Measurements from ENCODE around the gene DIPK1C.

DNA sequence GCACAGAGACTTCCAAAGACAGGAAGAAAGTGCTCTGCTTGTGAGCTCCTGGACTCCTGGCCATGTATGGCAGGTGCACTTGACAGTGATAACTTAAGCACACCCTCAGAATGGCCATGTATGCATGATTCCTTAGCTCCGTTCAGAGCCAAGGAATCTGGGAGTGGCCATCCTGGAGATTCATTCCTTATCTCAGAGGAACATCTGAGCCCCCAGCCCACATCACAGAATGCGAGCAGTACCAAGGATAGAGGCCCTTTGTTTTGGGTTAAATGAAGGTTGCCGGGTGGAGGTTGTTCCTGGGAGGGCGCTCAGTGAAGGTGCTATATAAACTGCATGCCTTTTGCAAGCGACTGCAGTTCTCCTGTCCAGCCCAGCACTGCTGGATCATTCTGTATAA is 26.9 kb downstream of the DIPK1C start:
- TF ChIP-seq, protein P1, sequence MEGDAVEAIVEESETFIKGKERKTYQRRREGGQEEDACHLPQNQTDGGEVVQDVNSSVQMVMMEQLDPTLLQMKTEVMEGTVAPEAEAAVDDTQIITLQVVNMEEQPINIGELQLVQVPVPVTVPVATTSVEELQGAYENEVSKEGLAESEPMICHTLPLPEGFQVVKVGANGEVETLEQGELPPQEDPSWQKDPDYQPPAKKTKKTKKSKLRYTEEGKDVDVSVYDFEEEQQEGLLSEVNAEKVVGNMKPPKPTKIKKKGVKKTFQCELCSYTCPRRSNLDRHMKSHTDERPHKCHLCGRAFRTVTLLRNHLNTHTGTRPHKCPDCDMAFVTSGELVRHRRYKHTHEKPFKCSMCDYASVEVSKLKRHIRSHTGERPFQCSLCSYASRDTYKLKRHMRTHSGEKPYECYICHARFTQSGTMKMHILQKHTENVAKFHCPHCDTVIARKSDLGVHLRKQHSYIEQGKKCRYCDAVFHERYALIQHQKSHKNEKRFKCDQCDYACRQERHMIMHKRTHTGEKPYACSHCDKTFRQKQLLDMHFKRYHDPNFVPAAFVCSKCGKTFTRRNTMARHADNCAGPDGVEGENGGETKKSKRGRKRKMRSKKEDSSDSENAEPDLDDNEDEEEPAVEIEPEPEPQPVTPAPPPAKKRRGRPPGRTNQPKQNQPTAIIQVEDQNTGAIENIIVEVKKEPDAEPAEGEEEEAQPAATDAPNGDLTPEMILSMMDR (IDR thresholded peaks at IDR 0.05 in 2 of 3, conservative IDR thresholded peaks at IDR 0.05 in 1 of 3; ENCODE audit: borderline replicate concordance in 1 of 3, insufficient read depth in 1 of 3, low read depth in 2 of 3, low read length in 2 of 3), result no peak
- no peak for TF ChIP-seq SP1 (IDR thresholded peaks at IDR 0.05; ENCODE audit: low read depth)
- TF ChIP-seq ZFX (IDR thresholded peaks at IDR 0.05), result no peak
- no peak for TF ChIP-seq EGR1 (IDR thresholded peaks at IDR 0.05; ENCODE audit: low read depth)
- no peak for TF ChIP-seq POLR2A (IDR thresholded peaks at IDR 0.05; ENCODE audit: borderline replicate concordance, extremely low read depth, insufficient read depth, insufficient read length)
- TF ChIP-seq, protein P2, sequence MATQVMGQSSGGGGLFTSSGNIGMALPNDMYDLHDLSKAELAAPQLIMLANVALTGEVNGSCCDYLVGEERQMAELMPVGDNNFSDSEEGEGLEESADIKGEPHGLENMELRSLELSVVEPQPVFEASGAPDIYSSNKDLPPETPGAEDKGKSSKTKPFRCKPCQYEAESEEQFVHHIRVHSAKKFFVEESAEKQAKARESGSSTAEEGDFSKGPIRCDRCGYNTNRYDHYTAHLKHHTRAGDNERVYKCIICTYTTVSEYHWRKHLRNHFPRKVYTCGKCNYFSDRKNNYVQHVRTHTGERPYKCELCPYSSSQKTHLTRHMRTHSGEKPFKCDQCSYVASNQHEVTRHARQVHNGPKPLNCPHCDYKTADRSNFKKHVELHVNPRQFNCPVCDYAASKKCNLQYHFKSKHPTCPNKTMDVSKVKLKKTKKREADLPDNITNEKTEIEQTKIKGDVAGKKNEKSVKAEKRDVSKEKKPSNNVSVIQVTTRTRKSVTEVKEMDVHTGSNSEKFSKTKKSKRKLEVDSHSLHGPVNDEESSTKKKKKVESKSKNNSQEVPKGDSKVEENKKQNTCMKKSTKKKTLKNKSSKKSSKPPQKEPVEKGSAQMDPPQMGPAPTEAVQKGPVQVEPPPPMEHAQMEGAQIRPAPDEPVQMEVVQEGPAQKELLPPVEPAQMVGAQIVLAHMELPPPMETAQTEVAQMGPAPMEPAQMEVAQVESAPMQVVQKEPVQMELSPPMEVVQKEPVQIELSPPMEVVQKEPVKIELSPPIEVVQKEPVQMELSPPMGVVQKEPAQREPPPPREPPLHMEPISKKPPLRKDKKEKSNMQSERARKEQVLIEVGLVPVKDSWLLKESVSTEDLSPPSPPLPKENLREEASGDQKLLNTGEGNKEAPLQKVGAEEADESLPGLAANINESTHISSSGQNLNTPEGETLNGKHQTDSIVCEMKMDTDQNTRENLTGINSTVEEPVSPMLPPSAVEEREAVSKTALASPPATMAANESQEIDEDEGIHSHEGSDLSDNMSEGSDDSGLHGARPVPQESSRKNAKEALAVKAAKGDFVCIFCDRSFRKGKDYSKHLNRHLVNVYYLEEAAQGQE (IDR thresholded peaks at IDR 0.05; ENCODE audit: low read depth), result no peak
- no peak for TF ChIP-seq EZH2 (IDR thresholded peaks at IDR 0.05)
- TF ChIP-seq CEBPB (IDR thresholded peaks at IDR 0.05; ENCODE audit: low read depth), result no peak
- no peak for TF ChIP-seq POLR2AphosphoS5 (IDR thresholded peaks at IDR 0.05; ENCODE audit: low read depth, low read length)
- no peak for TF ChIP-seq YY1 (IDR thresholded peaks at IDR 0.05; ENCODE audit: extremely low read depth, insufficient replicate concordance, low read depth, low read length)
